H1 (cell line): ENCODE measurements around the gene ZNF28. TPM values are rescaled to one million over a fixed set of nuclear protein-coding genes. Genes with fewer than 3 reads are reported as not detected.

Experiments used
- JUND ChIP-seq: IDR thresholded peaks from 2 replicates; pipeline ENCODE4 v1.6.1; 2011; ENCODE audit warnings: mild to moderate bottlenecking, improper control_type of control experiment, low read length
- KDM1A ChIP-seq: fragments of 200-600, 300-600 bp; sonication (generic); IDR thresholded peaks from 2 replicates; pipeline ENCODE4 v1.7.1; 2016; ENCODE audit warnings: mild to moderate bottlenecking, low read length, borderline replicate concordance
- NANOG ChIP-seq: IDR thresholded peaks from 2 replicates; pipeline ENCODE4 v1.6.1; 2011; ENCODE audit warnings: low read length, low read depth, mild to moderate bottlenecking, inconsistent platforms; ENCODE audit not compliant: insufficient read depth, poor library complexity, severe bottlenecking
- RBBP5 ChIP-seq: IDR thresholded peaks from 2 replicates; pipeline ENCODE4 v1.7.1; 2012; ENCODE audit warnings: low read depth, mild to moderate bottlenecking, inconsistent platforms, low read length, moderate library complexity, borderline replicate concordance
- SAP30 ChIP-seq: fragments of 300-600 bp; sonication (generic); IDR thresholded peaks from 2 replicates; pipeline ENCODE4 v1.7.1; 2012; ENCODE audit warnings: low read length, moderate library complexity, mild to moderate bottlenecking, inconsistent platforms; ENCODE audit not compliant: insufficient read depth, insufficient replicate concordance
- polyA plus RNA-seq, 7 experiments: library from polyadenylated mRNA; depleted of rRNA in 3 of 7; stranded (reverse) in 5 of 7; unstranded in 2 of 7; fragments of >200 nt in 5 of 7; fragments of 200-250 nt in 2 of 7; gene quantifications; 1 replicate in 5 of 7; 2 replicates in 1 of 7; 4 replicates in 1 of 7; pipeline versions ENCODE4 v1.2.1 to v1.2.3, GENCODE V29; 2011 to 2013; ENCODE audit warnings: missing spikeins in 2 of 7, mixed read lengths in 2 of 7
- total RNA-seq: library from RNA; stranded (reverse); fragmentation: NEBNext Ultra II Directional; extraction: Animal tissue kit (Norgen Biotek cat#: 25700); gene quantifications from 2 replicates; pipeline ENCODE4 v1.2.1, GENCODE V29; 2021

ZNF28 gene
- total and polyA plus RNA-seq, 2 of the 8 experiments (the other 6 are each of a cell fraction or from before 2014, with no cell fraction given): 7.3 to 23.0 TPM

GRCh38 chr19:52825765-52826164, 4.3 kb upstream of the ZNF28 start (continued):
- no peak for TF ChIP-seq KDM1A
- TF ChIP-seq RBBP5: no peak
- TF ChIP-seq JUND: no peak
- TF ChIP-seq NANOG: no peak
- TF ChIP-seq SAP30: no peak
